ENCODE measurements around the gene KCNK13.
"Not testable (repeated sequence)": the region's sequence is repeated elsewhere in the genome, so short reads cannot be mapped to it uniquely, and the experiment has no call there.

Gene KCNK13

DNA sequence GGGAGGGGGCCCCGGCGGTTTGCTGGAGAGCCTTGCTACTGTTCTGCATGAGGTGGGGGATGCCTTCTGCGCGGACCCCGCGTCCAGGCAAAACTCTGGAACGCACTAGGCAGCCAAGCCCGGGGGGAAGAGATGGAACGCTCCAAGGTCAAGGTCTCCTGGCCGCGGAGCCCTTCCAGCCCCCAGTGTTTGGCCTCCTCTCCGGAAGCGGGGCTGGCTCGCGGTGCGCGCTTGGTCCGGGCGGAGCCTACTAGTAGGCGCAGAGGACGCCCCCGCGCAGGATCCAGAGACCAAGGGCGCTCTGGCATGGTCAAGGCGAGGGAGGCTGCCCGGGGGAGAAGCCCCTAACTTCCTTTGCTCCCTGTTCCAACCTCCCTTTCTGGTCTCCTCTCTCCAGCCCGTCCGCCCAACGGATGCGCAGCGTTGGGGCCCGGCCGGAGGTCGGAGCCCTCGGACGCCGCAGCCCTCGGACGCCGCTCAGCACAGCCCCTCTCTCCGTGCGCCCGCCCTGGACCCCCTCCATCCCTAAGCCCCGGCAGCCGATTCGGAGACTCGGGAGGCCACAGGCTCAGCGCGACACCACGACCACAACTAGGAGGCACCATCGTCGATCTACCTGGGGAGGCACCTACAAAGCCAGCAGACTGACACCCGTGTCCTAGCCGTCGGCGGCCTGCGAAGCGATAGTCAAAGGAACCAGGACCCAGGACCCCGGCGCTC is 669 bp upstream of the KCNK13 start:
- no peak for DNase-seq (ENCODE audit: low read depth)

DNA sequence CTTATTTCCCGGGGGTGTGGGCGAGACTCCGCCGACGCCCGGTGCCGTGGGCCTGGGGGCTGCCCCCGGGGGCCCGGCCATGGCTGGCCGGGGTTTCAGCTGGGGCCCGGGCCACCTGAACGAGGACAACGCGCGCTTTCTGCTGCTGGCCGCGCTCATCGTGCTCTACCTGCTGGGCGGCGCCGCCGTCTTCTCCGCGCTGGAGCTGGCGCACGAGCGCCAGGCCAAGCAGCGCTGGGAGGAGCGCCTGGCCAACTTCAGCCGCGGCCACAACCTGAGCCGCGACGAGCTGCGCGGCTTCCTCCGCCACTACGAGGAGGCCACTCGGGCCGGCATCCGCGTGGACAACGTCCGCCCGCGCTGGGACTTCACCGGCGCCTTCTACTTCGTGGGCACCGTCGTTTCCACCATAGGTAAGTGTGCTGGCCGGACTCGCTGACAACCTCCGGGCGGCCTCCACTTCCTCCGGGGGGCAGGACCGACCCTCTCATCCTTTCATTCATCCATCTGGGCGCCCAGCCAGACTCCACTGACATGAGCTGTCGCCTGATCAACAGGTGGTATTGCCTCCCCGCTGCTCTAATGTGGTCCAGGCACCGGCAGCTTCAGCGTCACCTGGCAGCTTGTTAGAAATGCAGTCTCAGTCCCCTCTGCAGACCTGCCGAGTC is 467 bp downstream of the KCNK13 start:
- DNase-seq (ENCODE audit: low read depth): no peak

DNA sequence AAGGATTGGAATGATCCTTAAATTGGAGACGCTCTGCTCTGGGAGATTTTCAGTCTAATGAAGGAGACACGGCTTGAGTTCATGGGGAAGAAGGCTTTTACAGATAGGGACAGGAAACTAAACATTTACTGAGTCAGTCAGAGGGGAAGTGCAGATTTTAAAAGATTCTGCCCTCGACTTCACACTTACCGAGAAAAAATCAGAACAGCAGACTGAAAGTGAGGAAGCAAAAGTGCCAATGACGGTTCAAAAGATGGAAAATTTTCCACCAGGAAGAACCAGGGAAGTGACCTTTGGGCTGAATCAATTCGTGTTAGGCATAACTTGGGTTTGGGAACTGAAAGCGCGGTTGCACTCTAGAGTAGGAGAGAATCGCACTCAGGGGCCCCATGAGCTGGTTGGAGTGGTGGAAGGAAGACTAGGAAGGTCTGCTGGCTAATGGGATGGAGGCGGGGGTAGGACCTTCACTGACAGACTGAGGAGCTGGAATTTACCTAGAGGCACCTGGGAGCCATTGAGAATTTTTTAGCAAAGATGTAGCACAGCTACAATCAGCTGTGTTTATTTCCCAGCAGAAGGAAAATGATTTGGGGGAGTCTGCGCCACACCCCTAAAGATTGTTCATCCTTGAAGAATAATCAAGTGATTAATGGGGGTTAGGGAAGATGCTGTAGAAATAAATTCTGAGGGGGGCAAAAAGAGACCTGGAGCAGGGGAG is 1.2 kb downstream of the KCNK13 start:
- no peak for DNase-seq (ENCODE audit: low read depth)

DNA sequence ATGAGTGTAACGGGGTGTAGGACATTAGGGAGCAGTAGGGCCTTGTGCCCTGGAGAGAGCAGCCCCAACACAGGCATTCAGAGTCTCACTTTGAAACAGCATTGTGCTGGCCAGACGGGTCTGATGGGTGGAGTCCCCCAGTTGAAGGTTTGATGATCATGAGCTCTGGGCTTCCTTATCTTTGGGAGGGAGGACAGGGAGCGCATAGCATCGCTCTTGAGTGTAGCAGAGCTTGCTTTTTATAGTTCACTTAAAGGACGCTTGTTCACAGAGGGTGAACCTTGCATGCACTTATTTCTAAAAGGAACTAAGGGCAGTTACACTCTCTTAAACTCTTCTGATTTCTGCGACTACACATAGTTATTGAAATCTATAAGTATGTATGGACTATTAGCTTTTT is 10.6 kb downstream of the KCNK13 start:
- no peak for DNase-seq (ENCODE audit: low read depth)

DNA sequence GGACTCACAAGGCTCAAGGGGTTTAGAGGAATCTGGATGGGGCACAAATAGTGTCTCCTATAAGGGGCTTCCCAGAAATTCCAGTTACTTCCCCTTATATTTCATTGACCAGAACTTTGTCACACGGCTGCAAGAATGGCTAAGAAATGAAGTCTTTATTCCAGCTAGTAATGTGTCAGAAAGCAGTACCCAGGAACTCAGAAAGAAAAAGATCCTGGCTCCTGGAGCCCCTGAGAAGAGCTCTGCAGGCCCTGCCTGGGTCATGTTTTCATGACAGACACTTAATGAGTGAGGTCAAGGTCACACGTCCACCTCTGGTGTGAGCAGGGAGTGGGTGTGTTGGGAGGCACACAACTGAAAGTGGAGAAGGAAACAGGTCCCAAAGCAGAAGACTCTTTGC is 17.8 kb downstream of the KCNK13 start:
- DNase-seq (ENCODE audit: low read depth): no peak

DNA sequence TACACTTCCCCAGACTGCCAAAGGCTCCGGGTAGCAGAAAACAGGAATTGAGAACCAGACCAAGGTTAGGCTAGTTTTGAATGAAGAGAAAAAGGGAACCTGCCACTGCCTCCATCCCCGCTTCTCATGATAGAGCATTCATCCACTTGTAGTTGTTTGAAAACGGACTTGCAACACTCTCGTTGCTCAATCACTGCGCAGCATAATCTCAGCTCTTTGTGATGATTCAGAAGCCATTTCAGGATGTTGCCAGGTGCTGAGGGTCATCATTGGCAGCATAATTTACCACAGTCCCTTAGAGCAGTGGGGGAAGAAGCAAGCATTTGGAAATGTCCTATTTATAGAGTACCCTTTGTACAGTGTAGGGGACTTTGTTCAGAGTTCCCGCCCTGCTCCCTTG is 25.6 kb downstream of the KCNK13 start:
- no peak for DNase-seq (ENCODE audit: low read depth)

DNA sequence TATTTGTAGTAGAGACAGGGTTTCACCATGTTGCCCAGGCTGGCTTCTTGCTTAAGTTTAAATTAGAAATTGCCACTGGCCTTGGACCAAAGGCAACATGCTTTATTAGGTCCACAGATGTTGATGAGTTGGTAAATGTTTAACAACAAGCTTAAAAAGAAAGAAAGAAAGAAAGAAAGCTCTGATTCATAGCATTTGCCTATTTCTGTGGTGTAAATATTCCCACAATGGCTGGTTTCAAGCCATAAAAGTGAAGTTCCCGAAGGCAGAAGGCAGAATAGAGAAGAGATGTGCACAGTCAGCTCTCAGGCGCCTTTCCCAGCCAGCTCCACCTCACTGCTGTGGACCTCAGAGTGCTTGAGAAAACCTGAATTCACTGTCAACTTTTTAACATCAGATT is 26.4 kb downstream of the KCNK13 start:
- DNase-seq (ENCODE audit: low read depth): no peak

DNA sequence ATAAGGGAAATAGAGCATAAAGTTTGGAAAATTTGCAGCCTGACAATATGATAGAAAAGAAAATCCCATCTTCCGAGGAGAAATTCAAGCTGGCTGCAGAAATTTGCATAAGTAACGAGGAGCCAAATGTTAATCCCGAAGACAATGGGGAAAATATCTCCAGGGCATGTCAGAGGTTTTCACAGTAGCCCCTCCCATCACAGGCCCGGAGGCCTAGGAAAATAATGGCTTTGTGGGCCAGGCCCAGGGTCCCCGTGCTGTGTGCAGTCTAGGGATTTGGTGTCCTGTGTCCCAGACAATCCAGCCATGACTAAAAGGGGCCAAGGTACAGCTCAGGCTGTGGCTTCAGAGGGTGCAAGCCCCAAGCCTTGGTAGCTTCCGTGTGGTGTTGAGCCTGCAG is 27.7 kb downstream of the KCNK13 start:
- DNase-seq (ENCODE audit: low read depth): not testable (repeated sequence)

DNA sequence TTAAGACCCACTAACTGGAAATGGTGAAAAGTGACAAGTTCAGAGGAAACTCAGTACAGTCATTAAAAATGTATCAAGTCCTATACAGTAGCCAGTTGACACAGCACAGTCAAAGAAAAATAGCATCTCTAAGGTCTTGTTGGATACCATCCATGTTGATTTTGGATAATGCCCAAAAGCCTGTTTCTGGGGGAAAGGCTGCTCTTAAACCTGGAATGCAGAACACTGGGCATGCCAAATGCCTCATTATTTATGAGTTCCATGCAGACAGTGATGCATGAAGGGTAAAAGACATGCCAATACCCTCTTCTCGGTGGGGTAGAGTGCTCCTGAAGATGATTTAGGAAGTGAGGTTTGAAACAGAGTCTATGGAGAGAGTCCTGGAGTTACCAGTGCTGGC is 29.6 kb downstream of the KCNK13 start:
- no peak for DNase-seq (ENCODE audit: low read depth)

DNA sequence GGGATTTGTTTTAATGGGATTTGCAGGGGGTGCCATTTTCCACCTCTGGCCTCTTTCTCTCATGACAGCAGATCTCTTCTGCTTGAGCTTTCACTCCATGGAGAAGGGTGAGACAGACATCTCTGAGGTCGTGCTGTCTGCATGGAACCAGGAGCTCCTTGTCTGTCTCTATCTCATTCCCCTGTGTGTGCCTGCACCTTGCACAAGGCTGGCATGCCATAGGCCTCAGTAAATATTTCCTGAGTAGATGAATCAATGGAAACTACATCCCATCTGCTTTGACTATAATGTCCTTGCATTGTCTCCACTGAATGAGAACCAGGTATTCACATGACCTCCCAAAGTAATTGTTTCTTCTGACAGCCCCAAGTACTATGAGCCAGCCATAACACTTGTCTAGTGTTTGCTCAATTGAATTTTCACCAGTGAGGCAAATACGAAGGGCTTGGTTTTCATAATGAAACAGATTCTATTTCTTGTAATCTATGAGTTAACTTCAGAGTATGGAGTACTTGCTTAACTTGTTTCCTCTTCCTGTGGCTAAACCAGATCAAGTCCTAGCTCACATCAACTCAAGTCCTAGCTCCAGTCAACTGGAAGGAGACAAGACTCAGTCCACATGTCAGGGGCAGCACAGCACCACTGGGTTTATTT is 32.3 kb downstream of the KCNK13 start:
- DNase-seq (ENCODE audit: low read depth): no peak

DNA sequence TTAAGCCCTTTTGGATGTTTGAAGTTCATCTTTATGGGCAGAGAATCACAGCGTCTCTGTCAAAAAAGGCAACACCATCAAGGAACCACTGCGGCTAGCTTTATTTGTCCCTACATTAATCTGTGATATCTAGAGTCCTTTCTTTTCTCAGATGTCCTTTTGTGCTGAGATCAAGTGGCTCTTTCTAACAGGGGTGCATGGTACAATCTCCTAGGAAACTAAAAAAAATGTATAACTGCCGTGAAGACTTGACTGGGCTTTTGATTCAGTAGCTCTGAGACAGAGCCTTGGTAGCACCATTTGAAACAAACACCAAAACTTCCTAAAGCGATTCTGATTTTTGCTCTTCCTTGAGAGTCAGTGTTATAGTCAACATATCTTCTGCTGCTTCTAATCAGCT is 33.3 kb downstream of the KCNK13 start:
- DNase-seq (ENCODE audit: low read depth): no peak

DNA sequence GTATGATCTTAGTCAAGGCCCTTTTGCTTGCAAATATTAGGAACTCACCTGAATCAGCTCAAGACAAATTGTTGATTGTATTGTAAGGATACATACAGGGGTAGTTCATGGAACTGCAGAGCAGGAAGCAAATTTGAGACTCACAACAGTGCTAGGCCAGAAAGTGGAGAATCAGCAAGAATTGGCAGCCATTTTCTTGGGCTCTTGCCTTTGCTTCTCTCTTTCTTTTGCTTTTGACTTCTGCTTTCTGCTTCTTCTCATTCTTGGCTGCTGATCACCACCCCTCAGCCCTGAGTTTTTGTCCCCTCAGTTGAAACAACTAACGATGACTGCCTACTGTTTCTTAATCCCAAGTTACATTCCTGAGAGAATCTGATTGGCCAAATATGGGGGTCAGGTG is 34.8 kb downstream of the KCNK13 start:
- DNase-seq (ENCODE audit: low read depth): no peak

DNA sequence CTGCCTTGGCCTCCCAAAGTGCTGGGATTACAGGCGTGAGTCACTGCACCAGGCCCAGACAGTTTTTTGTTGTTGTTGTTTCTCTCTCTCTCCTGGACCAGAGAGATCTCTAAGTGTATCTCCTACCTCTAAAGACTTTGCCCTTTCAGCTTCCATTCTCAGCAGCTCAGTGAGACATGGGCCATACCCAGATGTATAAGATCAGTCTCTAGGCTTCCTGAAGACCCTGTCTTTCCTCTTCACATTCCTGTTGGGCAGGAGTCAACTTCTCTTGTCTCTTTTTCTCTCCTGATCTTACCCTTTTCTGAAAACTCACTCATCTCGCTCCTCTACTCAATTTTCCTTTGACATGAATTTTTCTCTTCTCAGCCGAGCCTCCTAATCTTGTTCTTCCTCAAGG is 42.0 kb downstream of the KCNK13 start:
- no peak for DNase-seq (ENCODE audit: low read depth)

DNA sequence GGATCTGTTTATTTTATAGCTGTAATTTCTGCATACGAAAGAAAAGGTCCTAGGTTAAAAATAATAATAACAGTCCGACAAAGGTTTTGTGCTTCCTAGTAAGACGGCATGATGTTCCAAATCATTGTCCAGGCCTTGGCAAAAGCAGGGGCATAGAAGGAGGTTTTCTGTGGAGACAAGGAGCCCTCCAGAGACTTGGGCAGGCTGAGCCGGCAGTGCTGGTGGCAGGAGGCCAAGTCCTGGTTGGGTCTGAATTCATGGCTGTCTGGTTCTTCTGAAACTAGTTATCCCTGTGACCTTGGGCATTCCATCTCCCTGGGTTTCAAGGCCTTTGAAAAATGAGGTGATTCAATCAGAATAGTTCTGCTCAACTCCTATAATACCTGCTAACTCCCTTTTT is 44.0 kb downstream of the KCNK13 start:
- DNase-seq (ENCODE audit: low read depth): no peak

DNA sequence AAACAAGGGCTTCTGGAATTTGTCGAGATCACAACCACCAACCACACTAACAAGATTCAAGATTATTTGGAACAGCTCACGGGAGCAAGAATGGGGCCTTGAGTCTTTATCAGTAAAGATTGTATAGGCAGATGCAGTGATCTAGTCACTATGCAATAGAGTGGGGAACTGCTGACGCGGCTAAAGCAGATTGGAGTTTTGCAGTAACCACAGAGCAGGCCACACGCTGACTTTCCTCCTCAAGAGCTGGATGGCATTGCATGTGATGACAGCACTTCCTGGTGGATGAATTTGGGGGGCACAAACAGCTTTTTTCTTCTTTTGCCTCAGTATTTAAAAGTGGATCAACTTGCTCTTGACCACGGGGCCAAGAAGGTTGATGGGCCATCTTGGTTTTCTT is 46.0 kb downstream of the KCNK13 start:
- DNase-seq (ENCODE audit: low read depth): no peak

DNA sequence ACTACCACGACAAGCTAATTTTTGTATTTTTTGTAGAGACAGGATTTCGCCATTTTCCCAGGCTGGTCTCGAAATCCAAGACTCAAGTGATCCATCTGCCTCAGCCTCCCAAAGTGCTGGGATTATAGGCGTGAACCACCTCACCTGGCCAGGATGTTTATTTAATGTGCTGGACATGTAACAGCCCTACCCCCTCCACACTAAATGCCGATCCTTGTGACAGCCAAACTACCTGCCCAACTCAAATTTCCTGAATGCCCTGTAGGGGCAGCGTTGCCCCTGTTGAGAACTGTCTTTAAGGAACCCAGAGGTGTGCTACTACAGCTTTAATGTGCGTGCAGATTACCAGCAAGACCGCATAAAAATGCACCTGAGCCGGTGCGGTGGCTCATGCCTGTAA is 48.1 kb downstream of the KCNK13 start:
- DNase-seq (ENCODE audit: low read depth): no peak

DNA sequence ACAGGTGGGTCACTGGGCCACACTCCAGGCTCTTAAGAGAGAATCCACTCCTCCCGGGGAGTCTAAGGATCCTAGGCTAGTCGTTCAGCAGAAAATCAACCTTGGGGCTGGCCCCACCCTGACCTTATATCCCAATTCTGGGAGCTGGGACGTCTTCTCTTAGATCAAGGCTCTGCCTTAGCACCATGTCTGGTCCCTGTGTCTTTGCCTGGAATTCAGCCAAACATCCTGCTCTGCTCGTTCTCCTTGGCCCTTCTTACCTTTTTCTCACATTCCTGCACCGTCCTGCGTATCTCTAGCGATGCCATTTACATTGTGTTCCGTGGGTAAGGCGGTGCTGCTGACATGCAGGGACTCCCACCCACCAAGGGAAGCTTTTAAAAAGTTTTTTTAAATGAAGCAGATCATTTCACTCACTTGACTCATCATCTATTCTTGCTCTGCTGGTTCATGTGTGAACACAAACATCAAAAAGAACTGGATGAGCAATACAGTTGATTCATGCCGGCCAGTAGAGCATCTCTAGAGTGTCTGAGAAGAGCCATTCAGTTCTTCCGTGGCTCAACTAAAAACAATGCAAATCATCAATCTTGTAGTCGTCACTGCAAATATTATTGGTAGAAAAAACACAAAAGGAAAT is 50.2 kb downstream of the KCNK13 start:
- no peak for DNase-seq (ENCODE audit: low read depth)

DNA sequence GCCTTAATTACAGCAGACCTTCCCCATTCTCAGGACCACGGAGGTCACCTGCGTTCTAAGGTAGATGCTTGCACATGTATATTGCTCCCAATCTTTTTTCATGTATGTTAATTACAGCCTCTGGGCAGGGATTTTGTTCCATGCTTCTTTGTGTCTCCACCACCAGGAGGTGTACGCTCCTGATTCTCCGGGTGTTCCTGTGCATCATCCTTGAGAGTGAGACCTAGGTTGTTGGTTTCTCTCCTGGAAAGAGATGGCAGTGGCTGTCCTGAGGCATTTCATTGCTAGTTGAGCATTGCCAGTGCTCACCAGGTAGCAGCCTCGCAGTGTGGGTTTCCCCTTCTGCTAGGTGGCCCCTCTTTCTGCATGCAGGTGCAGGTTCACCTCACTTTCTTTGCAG is 52.8 kb downstream of the KCNK13 start:
- no peak for DNase-seq (ENCODE audit: low read depth)

DNA sequence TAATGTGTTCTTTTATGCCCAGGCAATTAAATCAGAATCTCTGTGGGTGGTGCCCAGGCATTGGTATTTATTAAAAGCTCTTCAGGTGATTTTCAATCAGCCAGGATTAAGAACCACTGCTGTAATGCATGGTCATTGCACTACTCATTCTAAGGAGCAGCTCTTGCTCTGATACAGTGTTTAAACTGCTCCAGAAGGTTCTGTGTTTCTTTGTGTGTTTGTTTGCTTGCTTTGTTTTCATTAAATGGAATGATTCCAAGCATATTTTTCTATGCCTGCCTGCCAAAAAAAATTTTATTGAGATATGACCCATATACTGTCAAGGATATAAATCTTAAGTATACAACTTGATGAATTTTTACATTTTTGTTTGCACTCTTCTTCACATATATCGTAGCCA is 54.0 kb downstream of the KCNK13 start:
- no peak for DNase-seq (ENCODE audit: low read depth)

DNA sequence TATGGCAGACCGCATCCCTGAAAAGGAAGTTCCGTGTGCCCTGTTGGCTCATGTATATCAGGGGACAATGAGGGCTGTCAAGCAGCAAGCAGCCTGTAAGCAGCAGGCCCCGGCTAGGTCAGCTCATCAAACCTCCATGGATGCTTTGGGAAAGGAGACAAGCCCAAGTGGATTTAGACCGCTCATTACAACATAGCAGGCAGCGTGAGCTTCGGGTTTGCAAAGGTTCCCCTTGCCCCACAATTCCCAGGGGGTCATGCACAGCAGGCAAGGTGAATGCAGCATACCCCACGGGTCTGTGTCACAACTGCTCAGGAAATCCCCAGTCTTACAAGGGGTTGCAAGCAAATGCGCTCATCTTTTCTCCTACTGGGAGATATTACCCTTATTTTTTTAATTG is 54.6 kb downstream of the KCNK13 start:
- DNase-seq (ENCODE audit: low read depth): no peak

DNA sequence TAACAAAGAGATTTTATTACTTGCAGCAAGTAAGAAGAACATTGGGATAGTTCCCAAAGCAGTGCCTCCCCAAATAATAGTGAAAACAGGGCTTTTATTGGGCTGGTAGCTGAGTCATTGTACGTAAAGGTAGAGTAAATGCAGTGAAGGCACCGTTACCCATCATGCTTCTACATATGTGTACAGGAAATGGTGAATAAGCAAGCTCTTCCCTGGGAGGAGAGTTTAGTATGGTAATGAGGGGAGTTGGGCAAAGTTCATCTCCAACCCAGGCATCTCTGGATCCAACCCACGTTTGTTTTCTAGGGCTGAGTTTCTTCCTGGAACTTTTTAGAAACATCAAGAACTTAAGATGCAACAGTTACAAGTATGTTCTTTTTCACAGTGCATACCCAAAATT is 56.2 kb downstream of the KCNK13 start:
- no peak for DNase-seq (ENCODE audit: low read depth)

DNA sequence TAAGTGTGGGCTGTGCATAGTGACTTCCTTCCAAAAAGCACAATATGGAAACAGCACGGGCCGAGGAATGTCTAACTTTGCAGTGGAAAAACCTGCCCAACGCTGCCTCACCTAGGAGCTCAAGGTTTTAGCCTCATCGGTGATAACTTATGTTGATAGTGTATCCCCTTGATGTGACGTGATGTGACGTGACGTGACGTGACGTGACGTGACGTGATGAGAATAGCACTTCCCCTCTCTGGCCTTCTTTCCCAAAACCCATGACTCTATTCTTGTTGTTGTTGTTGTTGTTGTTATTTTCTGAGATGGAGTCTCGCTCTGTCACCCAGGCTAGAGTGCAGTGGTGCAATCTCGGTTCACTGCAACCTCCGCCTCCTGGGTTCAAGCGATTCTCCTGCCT is 64.5 kb downstream of the KCNK13 start:
- no peak for DNase-seq (ENCODE audit: low read depth)

Data from stimulated activated CD8-positive, alpha-beta memory T cell treated with anti-CD3 and anti-CD28 coated beads, Interleukin-15, amount 100 ng/mL, for 1 hour (primary cell).